Stimulated activated CD8-positive, alpha-beta memory T cell treated with anti-CD3 and anti-CD28 coated beads, Interleukin-12 subunit alpha, Interleukin-12 subunit beta, amount 100 ng/mL, for 24 hours (primary cell): ENCODE data around the gene KRT77.

Source experiments
- DNase-seq: peaks from one replicate; pipeline ENCODE4 v3.0.0-alpha.2; 2020; ENCODE audit errors: extremely low read depth

Gene KRT77

DNA sequence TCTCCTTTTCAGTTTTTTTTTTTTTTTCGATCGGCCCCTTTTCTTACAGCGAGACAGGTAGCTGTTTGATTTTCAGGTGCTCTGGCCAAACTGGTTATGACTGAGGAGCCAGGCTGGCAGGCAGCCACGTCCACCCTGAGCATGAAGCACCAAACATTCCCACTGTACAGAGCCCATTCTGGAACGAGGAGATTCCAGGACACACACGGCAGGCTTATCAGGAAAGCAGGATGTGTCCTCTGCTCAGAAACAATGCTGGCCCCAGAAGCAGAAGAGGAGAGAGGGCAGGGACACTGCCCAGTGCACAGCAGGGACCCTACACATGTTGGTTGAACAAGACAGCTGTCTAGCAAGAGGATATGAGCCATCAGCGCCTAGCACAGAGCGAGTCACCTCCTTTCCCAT is 47.6 kb downstream of the KRT77 start:
- no peak for DNase-seq

DNA sequence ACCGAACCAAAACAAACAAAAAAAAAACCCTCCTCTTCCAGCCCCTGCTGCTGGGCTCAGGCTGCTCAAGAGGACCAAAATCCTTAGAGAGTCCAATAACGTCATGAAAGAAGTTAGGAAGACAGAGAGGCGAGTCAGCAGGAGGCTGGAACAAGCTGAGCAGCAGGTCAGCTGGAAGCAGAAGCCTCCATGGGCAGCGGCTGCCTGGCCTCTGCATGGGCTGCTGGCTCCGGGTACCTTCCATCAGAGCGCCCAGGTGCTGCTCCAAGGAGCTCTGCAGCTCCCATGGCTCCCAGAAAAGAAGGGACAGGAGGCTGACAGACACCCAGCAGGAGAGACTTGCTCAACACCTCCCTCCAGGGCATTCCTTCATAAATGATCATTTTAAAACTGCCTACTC is 48.1 kb downstream of the KRT77 start:
- DNase-seq, result no peak

GRCh38 chr12:52651726-52652261 is 51.5 kb downstream of the KRT77 start, which contains the start of gene KRT2:
KRT2 (minus strand) TSS chr12:52652211; CDS start chr12:52652142, 69 bp downstream.
- DNase-seq, result no peak

- no peak for DNase-seq
Observed at GRCh38 chr12:52650520-52651081, 52.7 kb downstream of the KRT77 start.

- DNase-seq, result no peak
Observed at GRCh38 chr12:52649066-52649465, 54.3 kb downstream of the KRT77 start.

GRCh38 chr12:52648012-52648550 is 55.2 kb downstream of the KRT77 start:
- DNase-seq, result no peak

GRCh38 chr12:52647601-52648000 is 55.7 kb downstream of the KRT77 start:
- DNase-seq, result no peak

DNA sequence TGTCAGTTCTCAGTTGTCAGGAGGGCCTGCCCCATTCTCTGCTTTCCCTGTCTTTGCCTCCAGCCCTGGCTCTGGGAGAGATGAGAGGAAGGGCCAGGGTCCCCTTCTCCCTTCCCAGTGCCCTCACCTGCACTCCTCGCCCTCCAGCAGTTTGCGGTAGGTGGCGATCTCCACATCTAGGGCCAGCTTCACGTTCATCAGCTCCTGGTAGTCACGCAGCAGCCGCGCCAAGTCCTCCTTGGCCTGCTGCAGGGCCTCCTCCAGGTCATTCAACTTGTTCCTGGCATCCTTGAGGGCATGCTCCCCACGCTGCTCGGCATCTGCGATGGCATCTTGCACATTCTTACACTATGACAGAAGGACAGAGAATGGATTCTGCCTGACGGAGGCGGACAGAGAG is 56.7 kb downstream of the KRT77 start:
- DNase-seq, result no peak

- DNase-seq, result no peak
Observed at GRCh38 chr12:52645982-52646381, 57.3 kb downstream of the KRT77 start.

GRCh38 chr12:52645120-52645761 is 58.1 kb downstream of the KRT77 start:
- no peak for DNase-seq

GRCh38 chr12:52644078-52644415 is 59.3 kb downstream of the KRT77 start:
- DNase-seq, result no peak

DNA sequence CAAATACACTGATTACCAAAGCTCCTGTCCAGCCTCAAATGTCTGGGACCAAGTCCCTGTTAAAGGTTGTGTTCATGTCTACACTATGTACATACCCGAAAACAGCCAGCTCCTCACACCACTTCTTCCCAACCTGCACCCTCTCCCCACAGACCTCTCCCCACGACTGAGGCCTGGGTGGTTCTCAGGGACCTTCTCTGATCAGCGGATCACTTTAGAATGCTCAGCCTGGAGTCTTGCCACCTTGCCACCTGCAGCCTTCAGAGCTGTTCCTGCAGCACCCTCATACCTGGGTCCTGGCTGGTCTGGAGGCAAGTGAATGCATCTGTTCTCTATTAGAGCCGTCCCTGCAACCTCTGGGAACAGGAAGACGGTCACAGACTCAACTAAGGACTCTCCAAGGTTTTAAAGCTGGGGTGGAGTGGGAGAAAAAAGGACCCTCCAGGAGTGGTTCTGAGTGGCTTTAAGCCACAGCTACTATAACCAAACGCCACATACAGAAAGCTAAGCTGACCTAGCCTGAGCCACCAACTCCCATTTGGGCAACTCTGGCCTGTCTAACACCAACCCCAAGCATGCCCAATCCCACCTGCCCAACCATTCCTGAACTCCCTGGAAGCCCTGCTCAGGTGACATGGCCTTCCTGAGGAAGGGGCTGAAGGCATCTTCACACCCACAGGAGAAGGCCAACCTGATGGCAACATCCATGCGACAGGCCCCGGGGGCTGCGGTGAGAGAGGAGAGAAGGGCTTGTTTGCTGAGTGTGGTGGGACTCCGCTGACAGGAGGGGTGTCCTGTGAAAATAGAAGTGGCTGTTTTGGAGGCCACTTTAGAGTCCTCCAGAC is 59.9 kb downstream of the KRT77 start:
- no peak for DNase-seq

- DNase-seq, result no peak
Observed at GRCh38 chr12:52641468-52641867, 61.9 kb downstream of the KRT77 start.
